A549 treated with DMSO at 1 μM for 4 hours (cell line): Measurements from ENCODE around the gene ERN1. TPM values are rescaled to one million over a fixed set of nuclear protein-coding genes. Genes with fewer than 3 reads are reported as not detected.

Experiments
- total RNA-seq: library from RNA; stranded (reverse); fragments of 200-300 nt; extraction: Qiagen RNA extraction; gene quantifications from 5 replicates; pipeline ENCODE4 v1.2.3, GENCODE V29; 2022; ENCODE audit warnings: low read depth

ERN1 gene
- 3.6 to 4.8 TPM (median 4.0 TPM) in 5 replicates for total RNA-seq

GRCh38 chr17:64129765-64130558 lies at the start of gene ERN1:
Gene ERN1, minus strand, starts transcription at chr17:64130144. Its CDS starts 115 bp downstream, at chr17:64130029.

GRCh38 chr17:64020056-64020766 lies 109.7 kb downstream of the ERN1 start, which contains the start of gene ICAM2:
Gene ICAM2, minus strand, starts transcription at chr17:64020633. Its CDS starts 13,942 bp downstream, at chr17:64006691.

GRCh38 chr17:63998050-63998720 lies 131.8 kb downstream of the ERN1 start, which contains the start of gene PRR29:
Gene PRR29, plus strand, starts transcription at chr17:63998351. Its CDS starts 14 bp downstream, at chr17:63998365.

Other genes starting within 250 kb of the ERN1 start
- not detected in 5 replicates for gene GH2, start 248.2 kb downstream of the ERN1 start, total RNA-seq
- not detected in 5 replicates for gene CSH1, start 233.6 kb downstream of the ERN1 start, total RNA-seq
- not detected in 5 replicates for gene CSHL1, start 218.9 kb downstream of the ERN1 start, total RNA-seq
- gene GH1, start 211.3 kb downstream of the ERN1 start, total RNA-seq: not detected in 5 replicates
- 0.08 to 0.18 TPM (median 0.13 TPM) in 3 of 5 replicates, not detected in the others for gene CD79B, start 197.8 kb downstream of the ERN1 start, total RNA-seq
- 0.04 to 0.15 TPM (median 0.07 TPM) in 4 of 5 replicates, not detected in the other for gene SCN4A, start 157.2 kb downstream of the ERN1 start, total RNA-seq
- gene PRR29, start 131.8 kb downstream of the ERN1 start, total RNA-seq: 0.52 to 0.95 TPM (median 0.70 TPM) in 5 replicates
- gene ICAM2, start 109.5 kb downstream of the ERN1 start, total RNA-seq: 0.15 to 0.23 TPM in 2 of 5 replicates, not detected in the others
- gene TEX2, start 133.1 kb upstream of the ERN1 start, total RNA-seq: 10.1 to 12.7 TPM (median 12.5 TPM) in 5 replicates